K562 (cell line): ENCODE measurements around the gene WDHD1. TPM values are rescaled to one million over a fixed set of nuclear protein-coding genes. Genes with fewer than 3 reads are reported as not detected.

Source experiments
- ATAC-seq: fragments of 200-7000 bp; cut with Tn5 transposase; 3 replicates; pipeline ENCODE4 v1.9.1; 2020; ENCODE audit warnings: moderate library complexity
- BruUV-seq: library from RNA; stranded (reverse); fragments of 400-500 nt; replicated peaks from 2 replicates; lab custom pipeline; 2021; lab: Mats Ljungman, UMichigan
- CTCF ChIA-PET: fragments of 300-600 bp; formaldehyde crosslinking; extraction: SDS; loops from one replicate; lab custom pipeline; 2021; ENCODE audit warnings: low intra/inter-chr PET ratio; lab: Yijun Ruan, JAX
- POLR2A ChIA-PET: fragments of 300-600, 350-650 bp; sonication (Branson Sonifier 250); formaldehyde crosslinking; extraction: SDS; loops from one replicate; lab custom pipeline; 2021; ENCODE audit warnings: antibody characterized with exemption, inconsistent platforms; lab: Yijun Ruan, JAX
- DNase-seq, 4 experiments: peaks; one replicate each; pipeline versions ENCODE4 v3.0.0 to v3.0.0-alpha.2; 2011 to 2018; ENCODE audit warnings: low spot score in 3 of 4, mixed read lengths in 3 of 4; ENCODE audit errors: extremely low read depth in 1 of 4
- FAIRE-seq: peaks from 2 replicates; lab custom pipeline; 2011; peaks lifted over from hg19 to GRCh38; lab: Jason Lieb, UNC
- H2AFZ ChIP-seq: 2 replicates; pipeline ENCODE4 v1.6.0; 2011; ENCODE audit warnings: low read depth, low read length, control low read depth, inconsistent platforms
- H3K27ac ChIP-seq: fragments of 200-600 bp; 3 replicates; pipeline ENCODE4 v1.8.0; 2011; ENCODE audit warnings: low read depth, mild to moderate bottlenecking, control low read depth, inconsistent platforms, low read length, moderate library complexity, mixed read lengths; ENCODE audit errors: extremely low read depth
- H3K27me3 ChIP-seq, 2 experiments: fragments of 300-600 bp in 1 of 2; 2 replicates in 1 of 2; 3 replicates in 1 of 2; pipeline versions ENCODE4 v1.6.0 to v1.8.0; 2011; ENCODE audit warnings: inconsistent platforms in 2 of 2, low read length in 2 of 2, mild to moderate bottlenecking in 1 of 2, mixed read lengths in 1 of 2, moderate library complexity in 1 of 2; ENCODE audit not compliant: control insufficient read depth in 2 of 2, insufficient read depth in 2 of 2
- H3K36me3 ChIP-seq: fragments of 300-600 bp; 3 replicates; pipeline ENCODE4 v1.8.0; 2011; ENCODE audit warnings: mild to moderate bottlenecking, low read length, inconsistent platforms; ENCODE audit not compliant: control insufficient read depth, insufficient read depth
- H3K4me1 ChIP-seq, 2 experiments: fragments of 200-600 bp in 1 of 2; replicated peaks in 1 of 2; 2 replicates in 1 of 2; 3 replicates in 1 of 2; pipeline versions ENCODE4 v1.5.1 to v1.8.0; 2011; ENCODE audit warnings: inconsistent platforms in 2 of 2, low read length in 2 of 2, mild to moderate bottlenecking in 1 of 2, mixed read lengths in 1 of 2, moderate library complexity in 1 of 2; ENCODE audit not compliant: control insufficient read depth in 2 of 2, insufficient read depth in 2 of 2
- H3K4me2 ChIP-seq: 2 replicates; pipeline ENCODE4 v1.6.1; 2011; ENCODE audit warnings: low read length, control low read depth, inconsistent platforms, mixed read lengths; ENCODE audit not compliant: insufficient read depth
- H3K4me3 ChIP-seq: fragments of 200-600 bp; sonication (generic), shearing (Covaris generic); 2 replicates; pipeline ENCODE4 v1.5.1; 2016; ENCODE audit warnings: control low read depth, inconsistent platforms
- H3K79me2 ChIP-seq: fragments of 200-600 bp; 3 replicates; pipeline ENCODE4 v1.8.0; 2011; ENCODE audit warnings: low read length, inconsistent platforms; ENCODE audit not compliant: control insufficient read depth, insufficient read depth
- H3K9ac ChIP-seq, 2 experiments: 2 replicates each; pipeline versions ENCODE4 v1.6.0 to v1.6.1; 2011; ENCODE audit warnings: low read depth in 2 of 2, low read length in 2 of 2, control low read depth in 1 of 2, inconsistent platforms in 1 of 2, mild to moderate bottlenecking in 1 of 2, mixed read lengths in 1 of 2; ENCODE audit not compliant: insufficient read depth in 1 of 2
- H3K9me1 ChIP-seq: one replicate; pipeline ENCODE4 v1.6.0; 2011; ENCODE audit warnings: inconsistent platforms, mild to moderate bottlenecking, low read length, moderate library complexity; ENCODE audit not compliant: control insufficient read depth, insufficient read depth
- H3K9me3 ChIP-seq: replicated peaks from 2 replicates; pipeline ENCODE4 v1.5.1; 2011; ENCODE audit warnings: low read depth, low read length, inconsistent platforms; ENCODE audit not compliant: control insufficient read depth, insufficient read depth
- H4K20me1 ChIP-seq: replicated peaks from 2 replicates; pipeline ENCODE4 v1.6.1; 2011; ENCODE audit warnings: low read length, inconsistent platforms, mixed read lengths; ENCODE audit not compliant: control insufficient read depth, insufficient read depth
- BRD9 ChIP-seq: fragments of 450-650 bp; IDR thresholded peaks from 2 replicates; pipeline ENCODE4 v1.6.1; 2018; ENCODE audit warnings: low read depth; ENCODE audit not compliant: partially characterized antibody
- COPS2 ChIP-seq: fragments of 450-650 bp; conservative IDR thresholded peaks from 2 replicates; pipeline ENCODE4 v1.6.1; 2016; ENCODE audit warnings: mild to moderate bottlenecking, moderate library complexity
- EP400 ChIP-seq: fragments of 450-650 bp; IDR thresholded peaks from 2 replicates; pipeline ENCODE4 v1.6.1; 2017; ENCODE audit warnings: antibody characterized with exemption, mild to moderate bottlenecking, moderate library complexity
- FOSL1 ChIP-seq: fragments of 200-800 bp; sonication (Bioruptor generic); conservative IDR thresholded peaks from 2 replicates; pipeline ENCODE4 v1.6.1; 2016; ENCODE audit warnings: missing genetic modification characterization, missing compliant biosample characterization
- LCOR ChIP-seq: sonication (generic); formaldehyde crosslinking; IDR thresholded peaks from 2 replicates; pipeline ENCODE4 v1.8.0; 2022; ENCODE audit warnings: mild to moderate bottlenecking, missing genetic modification reagents
- MIER1 ChIP-seq: fragments of 450-650 bp; IDR thresholded peaks from 2 replicates; pipeline ENCODE4 v1.6.1; 2016; ENCODE audit warnings: antibody characterized with exemption, mild to moderate bottlenecking, low read depth
- MXI1 ChIP-seq: IDR thresholded peaks from 2 replicates; pipeline ENCODE4 v1.6.1; 2011; ENCODE audit warnings: low read depth, mild to moderate bottlenecking, improper control_type of control experiment, low read length
- NFE2 ChIP-seq: IDR thresholded peaks from 2 replicates; pipeline ENCODE4 v1.6.1; 2014; ENCODE audit warnings: antibody characterized with exemption, low read depth
- SP1 ChIP-seq: sonication (generic); formaldehyde crosslinking; IDR thresholded peaks from 2 replicates; pipeline ENCODE4 v1.8.1; 2022; ENCODE audit warnings: mild to moderate bottlenecking, missing genetic modification reagents
- TAL1 ChIP-seq: fragments of 450-650 bp; IDR thresholded peaks from 2 replicates; pipeline ENCODE4 v1.6.1; 2016; ENCODE audit warnings: mild to moderate bottlenecking
- ZKSCAN8 ChIP-seq: fragments of 200-800 bp; sonication (Bioruptor generic); IDR thresholded peaks from 2 replicates; pipeline ENCODE4 v1.6.1; 2016; ENCODE audit warnings: missing genetic modification characterization, missing compliant biosample characterization
- ZNF274 ChIP-seq: IDR thresholded peaks from 2 replicates; pipeline ENCODE4 v1.6.1; 2011; ENCODE audit warnings: low read depth, mild to moderate bottlenecking, low read length, moderate library complexity, borderline replicate concordance
- ZNF311 ChIP-seq: fragments of 250-450 bp; sonication (Bioruptor Pico); IDR thresholded peaks from 2 replicates; pipeline ENCODE4 v1.4.0; 2020; ENCODE audit warnings: mild to moderate bottlenecking, moderate library complexity
- WGBS: fragments of 100-300 bp; shearing (Covaris generic); methylation state at CpG from one replicate; pipeline ENCODE4 v1.1.6; 2016; ENCODE audit warnings: low coverage, mixed read lengths; ENCODE audit not compliant: insufficient coverage; ENCODE audit errors: missing lambda C conversion rate; 5-methylcytosine and 5-hydroxymethylcytosine counted together
- in situ Hi-C: fragments of 300-500 bp; cut with MboI; formaldehyde crosslinking; loops from 4 replicates; pipeline ENCODE4 v1.15.0; 2018; ENCODE audit warnings: inconsistent platforms, mixed read lengths
- intact Hi-C: fragments of 100-400 bp; cut with micrococcal nuclease; formaldehyde crosslinking; loops from 2 replicates; pipeline ENCODE4 v1.14.2; 2022
- polyA plus RNA-seq, 8 experiments: library from polyadenylated mRNA; depleted of rRNA in 4 of 8; stranded (reverse) in 5 of 8; unstranded in 3 of 8; fragments of >200 nt; fragmentation: Nextera tagmentation in 2 of 8; fragmentation: Illumina TruSeq in 1 of 8; extraction: Ambion mirVana in 2 of 8; extraction: Trizol in 1 of 8; gene quantifications; 2 replicates each; pipeline versions ENCODE4 v1.2.1 to v1.2.3, GENCODE V29; 2011 to 2014; ENCODE audit warnings: inconsistent platforms in 1 of 8, missing spikeins in 1 of 8
- total RNA-seq, 7 experiments: library from RNA; depleted of rRNA in 6 of 7; stranded (reverse); fragments of >200 nt in 6 of 7; fragmentation: Illumina TruSeq in 2 of 7; extraction: Trizol in 2 of 7; gene quantifications; 2 replicates each; pipeline versions ENCODE4 v1.2.1 to v1.2.3, GENCODE V29; 2011 to 2021; ENCODE audit warnings: low replicate concordance in 1 of 7
- TF ChIP-seq, protein P1 (sequence below): fragments of 450-650 bp; IDR thresholded peaks from 2 replicates; pipeline ENCODE4 v1.6.1; 2016; ENCODE audit warnings: missing biosample characterization, missing genetic modification characterization
- TF ChIP-seq, protein P2 (sequence below): fragments of 250-450 bp; sonication (Bioruptor Pico); IDR thresholded peaks from 2 replicates; pipeline ENCODE4 v1.9.0; 2021; ENCODE audit warnings: mild to moderate bottlenecking, inconsistent platforms
- TF ChIP-seq, protein P3 (sequence below): fragments of 250-450 bp; sonication (Bioruptor Pico); IDR thresholded peaks from 2 replicates; pipeline ENCODE4 v1.6.1; 2021; ENCODE audit warnings: mild to moderate bottlenecking

Gene WDHD1
- total and polyA plus RNA-seq, 9 of the 15 experiments (the other 6 are each of a cell fraction or from before 2014, with no cell fraction given), result 11.7 to 39.1 (median 30.0) TPM

DNA sequence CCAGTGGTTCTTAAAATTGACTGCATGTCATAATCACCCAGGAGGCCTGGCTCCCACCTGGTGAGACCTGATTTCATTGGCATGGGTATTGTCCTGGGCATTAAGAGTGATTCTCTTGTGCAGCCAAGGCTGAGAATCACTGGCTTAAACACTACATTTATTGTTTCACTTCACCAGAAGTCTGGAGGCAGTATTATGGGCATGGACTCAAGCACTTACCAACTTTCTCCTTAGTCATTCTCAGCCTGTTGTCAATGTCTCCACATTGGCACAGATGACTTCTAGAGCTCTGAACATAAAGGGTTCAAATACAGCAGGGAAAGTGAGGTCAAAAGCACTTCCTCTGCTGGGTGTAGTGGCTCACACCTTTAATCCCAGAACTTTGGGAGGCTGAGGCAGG, 98.7 kb downstream of the WDHD1 start:
- intact Hi-C loops (no loop called here), in situ Hi-C loops (no loop called here)
- H3K9ac ChIP-seq, result no peak overlapping the region
- H3K27me3 ChIP-seq, result no peaks in the 10 kb centered on the region
- no peak overlapping the region for H2AFZ ChIP-seq
- H4K20me1 ChIP-seq, result no peaks in the 10 kb centered on the region
- no peak for TF ChIP-seq NFE2
- TF ChIP-seq TAL1, result no peak
- TF ChIP-seq ZKSCAN8 (CRISPR knock-in tag), result no peak
- TF ChIP-seq MXI1, result no peak
- TF ChIP-seq MIER1, result no peak
- DNase-seq (no peak), FAIRE-seq (no peak), ATAC-seq (no peak)
- H3K4me1 ChIP-seq, result no peaks in the 10 kb centered on the region
- no peaks in the 10 kb centered on the region for H3K36me3 ChIP-seq
- no peak overlapping the region for H3K4me2 ChIP-seq
- POLR2A ChIA-PET, result no interaction called here
- H3K4me3 ChIP-seq, result no peak overlapping the region
- H3K79me2 ChIP-seq, result no peaks in the 10 kb centered on the region
- no TSS peak for BruUV-seq
- H3K9me1 ChIP-seq, result no peaks in the 10 kb centered on the region
- H3K27ac ChIP-seq, result no peak overlapping the region
- CTCF ChIA-PET, result no interaction called here
- H3K9me3 ChIP-seq, result no peaks in the 10 kb centered on the region

DNA sequence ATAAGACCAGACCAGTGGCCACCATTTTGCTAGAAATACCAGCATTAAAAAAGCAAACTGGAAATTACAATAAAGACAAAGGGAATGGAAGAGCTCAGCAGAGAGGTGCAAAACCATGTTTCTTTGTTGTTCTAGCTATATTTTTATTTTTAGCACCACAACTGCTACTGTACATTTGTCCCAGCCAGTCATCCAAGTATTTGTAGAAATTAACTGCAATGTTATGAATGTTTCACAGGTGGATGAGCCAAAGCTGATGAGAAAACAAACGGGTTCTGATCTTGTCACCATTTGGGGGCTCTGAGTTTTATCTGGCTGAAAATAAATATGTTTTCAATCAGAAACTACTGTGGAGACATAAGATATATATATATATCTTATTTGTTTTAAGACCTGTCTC, 99.3 kb downstream of the WDHD1 start:
- H3K27me3 ChIP-seq, result no peaks in the 10 kb centered on the region
- H4K20me1 ChIP-seq, result no peaks in the 10 kb centered on the region
- intact Hi-C loops (no loop called here), in situ Hi-C loops (no loop called here)
- H3K9me3 ChIP-seq, result no peaks in the 10 kb centered on the region
- H3K9me1 ChIP-seq, result no peaks in the 10 kb centered on the region
- ATAC-seq (no peak), FAIRE-seq (no peak), DNase-seq (no peak)
- ChIA-PET POLR2A (no interaction called here), CTCF (no interaction called here)
- BruUV-seq, result no TSS peak
- H3K4me1 ChIP-seq, result no peaks in the 10 kb centered on the region
- H3K4me3 ChIP-seq, result no peak overlapping the region
- no peaks in the 10 kb centered on the region for H3K79me2 ChIP-seq
- H3K4me2 ChIP-seq, result no peak overlapping the region
- no peak overlapping the region for H2AFZ ChIP-seq
- WGBS, result 6% methylated on average over 1 of the region's 1 CpG
- no peak overlapping the region for H3K27ac ChIP-seq
- no peak overlapping the region for H3K9ac ChIP-seq
- H3K36me3 ChIP-seq, result no peaks in the 10 kb centered on the region
- TF ChIP-seq SP1 (CRISPR knock-in tag) (no peak), EP400 (no peak), ZNF311 (CRISPR knock-in tag) (no peak), COPS2 (no peak), ZNF274 (no peak), LCOR (CRISPR knock-in tag) (no peak), BRD9 (no peak), FOSL1 (tag) (no peak)
- TF ChIP-seq, protein P1, sequence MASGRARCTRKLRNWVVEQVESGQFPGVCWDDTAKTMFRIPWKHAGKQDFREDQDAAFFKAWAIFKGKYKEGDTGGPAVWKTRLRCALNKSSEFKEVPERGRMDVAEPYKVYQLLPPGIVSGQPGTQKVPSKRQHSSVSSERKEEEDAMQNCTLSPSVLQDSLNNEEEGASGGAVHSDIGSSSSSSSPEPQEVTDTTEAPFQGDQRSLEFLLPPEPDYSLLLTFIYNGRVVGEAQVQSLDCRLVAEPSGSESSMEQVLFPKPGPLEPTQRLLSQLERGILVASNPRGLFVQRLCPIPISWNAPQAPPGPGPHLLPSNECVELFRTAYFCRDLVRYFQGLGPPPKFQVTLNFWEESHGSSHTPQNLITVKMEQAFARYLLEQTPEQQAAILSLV (tag), result no peak
- TF ChIP-seq, protein P2, sequence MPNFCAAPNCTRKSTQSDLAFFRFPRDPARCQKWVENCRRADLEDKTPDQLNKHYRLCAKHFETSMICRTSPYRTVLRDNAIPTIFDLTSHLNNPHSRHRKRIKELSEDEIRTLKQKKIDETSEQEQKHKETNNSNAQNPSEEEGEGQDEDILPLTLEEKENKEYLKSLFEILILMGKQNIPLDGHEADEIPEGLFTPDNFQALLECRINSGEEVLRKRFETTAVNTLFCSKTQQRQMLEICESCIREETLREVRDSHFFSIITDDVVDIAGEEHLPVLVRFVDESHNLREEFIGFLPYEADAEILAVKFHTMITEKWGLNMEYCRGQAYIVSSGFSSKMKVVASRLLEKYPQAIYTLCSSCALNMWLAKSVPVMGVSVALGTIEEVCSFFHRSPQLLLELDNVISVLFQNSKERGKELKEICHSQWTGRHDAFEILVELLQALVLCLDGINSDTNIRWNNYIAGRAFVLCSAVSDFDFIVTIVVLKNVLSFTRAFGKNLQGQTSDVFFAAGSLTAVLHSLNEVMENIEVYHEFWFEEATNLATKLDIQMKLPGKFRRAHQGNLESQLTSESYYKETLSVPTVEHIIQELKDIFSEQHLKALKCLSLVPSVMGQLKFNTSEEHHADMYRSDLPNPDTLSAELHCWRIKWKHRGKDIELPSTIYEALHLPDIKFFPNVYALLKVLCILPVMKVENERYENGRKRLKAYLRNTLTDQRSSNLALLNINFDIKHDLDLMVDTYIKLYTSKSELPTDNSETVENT (CRISPR knock-in tag), result no peak
- TF ChIP-seq, protein P3, sequence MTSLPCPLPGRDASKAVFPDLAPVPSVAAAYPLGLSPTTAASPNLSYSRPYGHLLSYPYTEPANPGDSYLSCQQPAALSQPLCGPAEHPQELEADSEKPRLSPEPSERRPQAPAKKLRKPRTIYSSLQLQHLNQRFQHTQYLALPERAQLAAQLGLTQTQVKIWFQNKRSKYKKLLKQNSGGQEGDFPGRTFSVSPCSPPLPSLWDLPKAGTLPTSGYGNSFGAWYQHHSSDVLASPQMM, result no peak
